Effector memory CD8-positive, alpha-beta T cell (primary cell): ENCODE results near the gene PHACTR4.
"Not testable (repeated sequence)": the region's sequence is repeated elsewhere in the genome, so short reads cannot be mapped to it uniquely, and the experiment has no call there.

ENCODE experiments used
- ATAC-seq: fragments of 150-1000 bp; cut with Tn5 transposase; replicated peaks from 2 replicates; pipeline ENCODE4 v1.10.0; 2021; ENCODE audit warnings: mild to moderate bottlenecking, moderate library complexity
- DNase-seq, 3 experiments: peaks; one replicate each; pipeline ENCODE4 v3.0.0; 2021
- H3K27ac Mint-ChIP-seq, 2 donors: one replicate each; pipeline ENCODE4 v1.8.0; 2022; ENCODE audit warnings: mild to moderate bottlenecking in 2 of 2, mixed read lengths in 2 of 2, moderate library complexity in 2 of 2
- H3K27me3 Mint-ChIP-seq, 2 donors: one replicate each; pipeline ENCODE4 v1.8.0; 2022; ENCODE audit warnings: mixed read lengths in 2 of 2
- H3K36me3 Mint-ChIP-seq: one replicate; pipeline ENCODE4 v1.8.0; 2022; ENCODE audit warnings: mild to moderate bottlenecking, moderate library complexity, mixed read lengths; ENCODE audit not compliant: insufficient read depth
- H3K4me1 Mint-ChIP-seq, 2 donors: one replicate each; pipeline ENCODE4 v1.8.0; 2022; ENCODE audit warnings: low read depth in 2 of 2, mixed read lengths in 2 of 2
- H3K4me3 Mint-ChIP-seq, 2 donors: one replicate each; pipeline ENCODE4 v1.8.0; 2022; ENCODE audit warnings: mild to moderate bottlenecking in 2 of 2, mixed read lengths in 2 of 2, moderate library complexity in 2 of 2
- H3K9me3 Mint-ChIP-seq, 2 donors: one replicate each; pipeline ENCODE4 v1.8.0; 2022; ENCODE audit warnings: mixed read lengths in 2 of 2

The PHACTR4 gene

DNA sequence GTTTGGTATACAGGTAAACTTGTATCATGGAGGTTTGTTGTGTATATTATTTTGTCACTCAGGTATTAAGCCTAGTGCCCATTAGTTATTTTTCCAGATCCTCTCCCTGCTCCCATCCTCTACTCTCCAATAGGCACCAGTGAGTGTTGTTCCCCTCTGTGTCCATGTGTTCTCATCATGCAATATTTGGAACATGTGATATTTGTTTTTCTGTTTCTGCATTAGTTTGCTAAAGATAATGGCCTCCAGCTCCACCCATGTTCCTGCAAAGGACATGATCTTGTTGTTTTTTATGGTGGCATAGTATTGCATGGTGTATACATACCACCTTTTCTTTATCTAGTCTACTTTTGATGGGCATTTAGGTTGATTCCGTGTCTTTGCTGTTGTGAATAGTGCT is 10.9 kb downstream of the PHACTR4 start:
- Mint-ChIP-seq H3K27ac (peak overlapping the region in 1 of 2 donors; percentile 51), H3K27me3 (no peaks in the 10 kb centered on the region)

DNA sequence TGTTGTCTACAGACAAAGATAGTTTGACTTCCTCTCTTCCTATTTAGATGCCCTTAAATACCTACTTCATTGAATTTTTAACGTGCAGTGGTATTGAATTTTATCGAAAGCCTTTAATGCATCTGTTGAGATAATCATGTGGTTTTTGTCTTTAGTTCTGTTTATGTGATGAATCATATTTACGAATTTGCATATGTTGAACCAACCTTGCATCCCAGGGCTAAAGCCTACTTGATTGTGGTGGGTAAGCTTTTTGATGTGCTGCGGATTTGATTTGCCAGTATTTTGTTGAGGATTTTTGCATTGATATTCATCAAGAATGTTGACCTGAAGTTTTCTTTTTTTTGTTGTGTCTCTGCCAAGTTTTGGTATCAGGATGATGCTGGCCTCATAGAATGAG is 14.2 kb downstream of the PHACTR4 start:
- H3K4me1 Mint-ChIP-seq: peaks cover 21 to 40% of the 10 kb centered on the region in 2 donors
- not testable (repeated sequence) for H3K36me3 Mint-ChIP-seq, H3K27me3 Mint-ChIP-seq, ATAC-seq, H3K4me3 Mint-ChIP-seq, DNase-seq, H3K9me3 Mint-ChIP-seq
- H3K27ac Mint-ChIP-seq: peak overlapping the region in 1 of 2 donors; percentile 51

More for the DNA sequence above, 10.9 kb downstream of the PHACTR4 start:
- peaks cover 8% of the 10 kb centered on the region for H3K36me3 Mint-ChIP-seq
- H3K9me3 Mint-ChIP-seq: no peaks in the 10 kb centered on the region
- ATAC-seq: no peak
- no peak for DNase-seq
- peaks cover 26 to 39% of the 10 kb centered on the region in 2 donors for H3K4me1 Mint-ChIP-seq
- H3K4me3 Mint-ChIP-seq: no peak overlapping the region

- H3K4me3 Mint-ChIP-seq: no peak overlapping the region
- ATAC-seq (no peak), DNase-seq (no peak)
- peaks cover 11 to 15% of the 10 kb centered on the region in 2 donors for H3K4me1 Mint-ChIP-seq
- H3K27ac Mint-ChIP-seq: peak overlapping the region; percentile 41 to 48
- H3K27me3 Mint-ChIP-seq: no peaks in the 10 kb centered on the region
- H3K9me3 Mint-ChIP-seq: no peaks in the 10 kb centered on the region
- H3K36me3 Mint-ChIP-seq: peaks cover 2% of the 10 kb centered on the region
Observed at GRCh38 chr1:28392027-28392652, 22.6 kb downstream of the PHACTR4 start.

- no peaks in the 10 kb centered on the region for H3K27me3 Mint-ChIP-seq
- no peak for DNase-seq
- peaks cover 2% of the 10 kb centered on the region for H3K36me3 Mint-ChIP-seq
- H3K4me1 Mint-ChIP-seq: peaks cover 7 to 10% of the 10 kb centered on the region in 2 donors
- H3K4me3 Mint-ChIP-seq: no peak overlapping the region
- H3K9me3 Mint-ChIP-seq: no peaks in the 10 kb centered on the region
- H3K27ac Mint-ChIP-seq: peak overlapping the region in 1 of 2 donors; percentile 44
- no peak for ATAC-seq
Observed at GRCh38 chr1:28394136-28394535, 24.6 kb downstream of the PHACTR4 start.

GRCh38 chr1:28395181-28395580 is 25.6 kb downstream of the PHACTR4 start:
- DNase-seq (no peak), ATAC-seq (no peak)
- H3K36me3 Mint-ChIP-seq: peaks cover 2% of the 10 kb centered on the region
- H3K27ac Mint-ChIP-seq: peak overlapping the region; percentile 16 to 49
- peaks cover 9 to 11% of the 10 kb centered on the region in 2 donors for H3K4me1 Mint-ChIP-seq
- no peaks in the 10 kb centered on the region for H3K27me3 Mint-ChIP-seq
- H3K9me3 Mint-ChIP-seq: no peaks in the 10 kb centered on the region
- no peak overlapping the region for H3K4me3 Mint-ChIP-seq

DNA sequence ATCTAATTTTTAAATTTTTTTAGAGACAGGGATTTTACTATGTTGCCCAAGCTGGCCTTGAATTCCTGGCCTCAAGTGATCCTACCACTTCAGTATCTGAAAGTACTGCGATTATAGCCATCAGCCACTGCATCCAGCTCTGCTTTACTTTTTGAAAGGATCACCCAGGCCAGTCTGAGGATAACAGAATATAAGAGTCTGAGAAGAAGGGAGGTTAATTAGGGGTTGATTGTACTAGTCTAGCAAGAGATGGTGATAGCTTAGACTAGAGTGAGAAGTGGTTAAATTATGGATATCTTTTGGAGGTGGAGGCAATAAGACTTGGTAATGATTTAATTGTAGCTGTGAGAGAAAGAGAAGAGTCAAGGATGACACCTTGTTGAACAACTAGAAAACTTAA is 32.2 kb downstream of the PHACTR4 start:
- Mint-ChIP-seq H3K4me3 (no peak overlapping the region), H3K27me3 (no peaks in the 10 kb centered on the region), H3K4me1 (peaks cover 8 to 9% of the 10 kb centered on the region in 2 donors), H3K36me3 (no peaks in the 10 kb centered on the region), H3K9me3 (no peaks in the 10 kb centered on the region), H3K27ac (no peak overlapping the region)
- ATAC-seq (no peak), DNase-seq (no peak)

DNA sequence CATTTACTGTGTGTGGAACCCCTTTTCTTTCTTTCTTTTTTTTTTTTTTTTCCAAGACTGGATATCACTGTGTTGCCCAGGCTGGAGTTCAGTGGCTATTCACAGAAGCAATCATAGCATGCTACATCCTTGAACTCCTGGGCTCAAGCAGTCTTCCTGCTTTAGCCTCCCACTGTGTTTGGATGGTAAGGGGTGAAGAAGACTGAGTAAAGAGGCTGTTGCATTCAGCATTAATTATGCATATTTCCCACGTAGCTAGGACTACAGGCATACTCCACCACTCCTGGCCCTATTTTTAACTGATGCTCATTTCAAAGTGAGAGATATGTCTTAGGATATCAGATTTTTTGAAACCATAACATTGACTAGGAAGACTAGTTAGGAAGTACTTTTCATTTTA is 39.5 kb downstream of the PHACTR4 start:
- Mint-ChIP-seq H3K36me3 (peaks cover 12% of the 10 kb centered on the region), H3K4me1 (peaks cover 0 to 7% of the 10 kb centered on the region in 2 donors), H3K9me3 (no peaks in the 10 kb centered on the region), H3K27ac (no peak overlapping the region), H3K4me3 (no peak overlapping the region), H3K27me3 (no peaks in the 10 kb centered on the region)
- no peak for DNase-seq
- no peak for ATAC-seq

DNA sequence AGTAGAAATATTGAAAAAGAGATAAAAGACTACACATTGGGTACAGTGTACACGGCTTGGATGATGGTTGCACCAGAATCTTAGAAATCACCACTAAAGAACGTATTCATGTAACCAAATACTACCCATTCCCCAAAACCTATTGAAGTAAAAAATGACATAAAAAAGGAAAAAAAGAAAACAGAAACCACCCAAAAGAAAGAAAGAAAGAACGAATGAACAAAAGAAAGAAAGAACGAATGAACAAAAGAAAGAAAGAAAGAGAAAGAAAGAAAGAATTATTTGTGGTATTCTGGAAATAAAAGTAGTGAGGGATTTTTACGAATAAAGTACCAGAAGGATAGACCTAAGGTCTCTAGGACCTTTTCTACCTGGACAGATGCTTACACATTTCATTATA is 42.1 kb downstream of the PHACTR4 start:
- H3K4me3 Mint-ChIP-seq: no peak overlapping the region
- no peak overlapping the region for H3K27ac Mint-ChIP-seq
- H3K36me3 Mint-ChIP-seq: peaks cover 12% of the 10 kb centered on the region
- no peak for ATAC-seq
- no peak for DNase-seq
- peaks cover 0 to 3% of the 10 kb centered on the region in 2 donors for H3K4me1 Mint-ChIP-seq
- no peaks in the 10 kb centered on the region for H3K27me3 Mint-ChIP-seq
- no peaks in the 10 kb centered on the region for H3K9me3 Mint-ChIP-seq

GRCh38 chr1:28412731-28413130 is 43.2 kb downstream of the PHACTR4 start:
- Mint-ChIP-seq H3K27ac (no peak overlapping the region), H3K4me3 (no peak overlapping the region), H3K9me3 (no peaks in the 10 kb centered on the region), H3K4me1 (peaks cover 5 to 7% of the 10 kb centered on the region in 2 donors), H3K27me3 (no peaks in the 10 kb centered on the region), H3K36me3 (peaks cover 12% of the 10 kb centered on the region)
- ATAC-seq (no peak), DNase-seq (no peak)

- H3K4me1 Mint-ChIP-seq: peaks cover 8 to 10% of the 10 kb centered on the region in 2 donors
Observed at GRCh38 chr1:28416509-28417194, 47.1 kb downstream of the PHACTR4 start.

GRCh38 chr1:28417441-28417922 is 47.9 kb downstream of the PHACTR4 start:
- H3K4me3 Mint-ChIP-seq: peak overlapping the region; percentile 62 to 72
- no peaks in the 10 kb centered on the region for H3K27me3 Mint-ChIP-seq
- H3K9me3 Mint-ChIP-seq: no peaks in the 10 kb centered on the region
- no peaks in the 10 kb centered on the region for H3K36me3 Mint-ChIP-seq
- DNase-seq (no peak), ATAC-seq (peak; percentile 73)
- H3K27ac Mint-ChIP-seq: peak overlapping the region; percentile 79 to 80
- H3K4me1 Mint-ChIP-seq: peaks cover 8 to 10% of the 10 kb centered on the region in 2 donors

More at GRCh38 chr1:28416509-28417194, 47.1 kb downstream of the PHACTR4 start:
- ATAC-seq (no peak), DNase-seq (no peak)
- Mint-ChIP-seq H3K27ac (peak overlapping the region; percentile 79 to 80), H3K36me3 (no peaks in the 10 kb centered on the region), H3K4me3 (no peak overlapping the region), H3K9me3 (no peaks in the 10 kb centered on the region), H3K27me3 (no peaks in the 10 kb centered on the region)

GRCh38 chr1:28417926-28418637 is 48.5 kb downstream of the PHACTR4 start:
- Mint-ChIP-seq H3K36me3 (no peaks in the 10 kb centered on the region), H3K27ac (peak overlapping the region; percentile 79 to 80)
- no peak for ATAC-seq

DNA sequence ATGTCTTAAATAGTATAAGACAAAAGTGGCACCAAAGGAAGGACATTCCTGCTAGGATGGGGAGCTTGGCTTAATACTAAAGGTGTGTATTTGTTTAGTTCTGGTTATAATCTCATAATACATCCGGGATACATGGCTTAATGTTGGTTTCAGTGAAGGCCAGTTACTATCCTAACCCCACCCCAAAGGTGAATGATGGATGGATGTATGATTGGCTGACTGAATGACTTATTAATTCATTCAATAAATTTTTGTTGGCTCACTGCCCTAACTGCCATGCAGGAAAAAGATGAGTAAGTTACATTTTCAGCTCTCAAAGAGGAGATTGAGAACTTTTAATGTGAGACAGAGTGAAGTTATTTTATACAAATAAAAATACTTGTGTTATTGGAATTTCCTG is 52.2 kb downstream of the PHACTR4 start:
- H3K9me3 Mint-ChIP-seq: no peaks in the 10 kb centered on the region
- DNase-seq (no peak), ATAC-seq (no peak)
- H3K27me3 Mint-ChIP-seq: no peaks in the 10 kb centered on the region
- H3K36me3 Mint-ChIP-seq: peaks cover 4% of the 10 kb centered on the region
- H3K27ac Mint-ChIP-seq: no peak overlapping the region
- H3K4me3 Mint-ChIP-seq: no peak overlapping the region
- H3K4me1 Mint-ChIP-seq: peaks cover 8 to 9% of the 10 kb centered on the region in 2 donors

More at GRCh38 chr1:28417926-28418637, 48.5 kb downstream of the PHACTR4 start:
- DNase-seq: no peak
- Mint-ChIP-seq H3K4me3 (peak overlapping the region; percentile 62 to 72), H3K9me3 (no peaks in the 10 kb centered on the region), H3K27me3 (no peaks in the 10 kb centered on the region), H3K4me1 (peaks cover 8 to 10% of the 10 kb centered on the region in 2 donors)
